ENCODE data around the gene CRTC1.

DNA sequence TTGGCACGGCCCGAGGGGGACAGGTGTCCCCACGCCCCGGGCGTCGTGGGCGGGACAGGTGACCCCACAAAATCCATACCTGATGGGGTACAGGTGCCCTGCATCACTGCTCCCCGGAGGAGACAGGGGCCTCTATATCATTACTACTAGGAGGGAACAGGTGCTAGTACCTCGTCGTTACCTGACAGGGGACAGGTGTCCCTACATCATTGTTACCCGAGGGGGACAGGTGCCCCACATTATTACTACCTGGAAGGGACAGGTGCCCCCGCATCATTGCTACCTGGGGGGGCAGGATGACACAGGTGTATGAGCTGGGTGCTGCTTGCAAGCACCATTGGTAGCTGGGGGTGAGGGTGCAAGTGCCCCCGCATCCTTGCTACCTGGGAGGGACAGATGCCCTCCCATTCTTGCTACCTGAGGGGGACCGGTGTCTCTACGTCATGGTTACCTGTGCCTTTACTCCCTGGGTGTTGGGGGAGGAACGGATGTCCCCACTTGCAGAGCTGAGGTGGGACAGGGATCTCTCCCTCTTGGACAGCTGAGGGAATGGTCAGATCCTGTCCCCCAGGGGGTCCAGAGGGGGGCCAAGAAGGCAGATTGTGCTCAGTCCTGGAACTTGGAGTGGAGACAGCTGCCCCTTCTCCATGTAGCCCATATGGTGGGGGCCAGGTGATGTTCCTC is 620 bp downstream of the CRTC1 start:
- TF ChIP-seq, protein P1, sequence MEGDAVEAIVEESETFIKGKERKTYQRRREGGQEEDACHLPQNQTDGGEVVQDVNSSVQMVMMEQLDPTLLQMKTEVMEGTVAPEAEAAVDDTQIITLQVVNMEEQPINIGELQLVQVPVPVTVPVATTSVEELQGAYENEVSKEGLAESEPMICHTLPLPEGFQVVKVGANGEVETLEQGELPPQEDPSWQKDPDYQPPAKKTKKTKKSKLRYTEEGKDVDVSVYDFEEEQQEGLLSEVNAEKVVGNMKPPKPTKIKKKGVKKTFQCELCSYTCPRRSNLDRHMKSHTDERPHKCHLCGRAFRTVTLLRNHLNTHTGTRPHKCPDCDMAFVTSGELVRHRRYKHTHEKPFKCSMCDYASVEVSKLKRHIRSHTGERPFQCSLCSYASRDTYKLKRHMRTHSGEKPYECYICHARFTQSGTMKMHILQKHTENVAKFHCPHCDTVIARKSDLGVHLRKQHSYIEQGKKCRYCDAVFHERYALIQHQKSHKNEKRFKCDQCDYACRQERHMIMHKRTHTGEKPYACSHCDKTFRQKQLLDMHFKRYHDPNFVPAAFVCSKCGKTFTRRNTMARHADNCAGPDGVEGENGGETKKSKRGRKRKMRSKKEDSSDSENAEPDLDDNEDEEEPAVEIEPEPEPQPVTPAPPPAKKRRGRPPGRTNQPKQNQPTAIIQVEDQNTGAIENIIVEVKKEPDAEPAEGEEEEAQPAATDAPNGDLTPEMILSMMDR (IDR thresholded peaks at IDR 0.05) = no peak
- TF ChIP-seq ZFX (IDR thresholded peaks at IDR 0.05; ENCODE audit: borderline replicate concordance) = no peak
